HG03571 (cell line): ENCODE data around the gene FABP1.

ENCODE experiments used
- ATAC-seq: cut with Tn5 transposase; IDR thresholded peaks from one replicate; pipeline ENCODE4 v1.9.1; 2021; ENCODE audit not compliant: unreplicated experiment

FABP1 gene

GRCh38 chr2:88127888-88128653, at the start of gene FABP1:
FABP1 (minus strand) TSS chr2:88128062; CDS start chr2:88128017, 45 bp downstream.
- no peak for ATAC-seq

- ATAC-seq: no peak
Observed at GRCh38 chr2:88177556-88177955, 49.7 kb upstream of the FABP1 start.

GRCh38 chr2:88176352-88176984, 48.6 kb upstream of the FABP1 start:
- ATAC-seq: no peak

- no peak for ATAC-seq
Observed at GRCh38 chr2:88172882-88173281, 45.0 kb upstream of the FABP1 start.

- ATAC-seq: no peak
Observed at GRCh38 chr2:88171966-88172365, 44.1 kb upstream of the FABP1 start.

GRCh38 chr2:88170472-88170892, 42.6 kb upstream of the FABP1 start:
- no peak for ATAC-seq

GRCh38 chr2:88168386-88168785, 40.5 kb upstream of the FABP1 start:
- no peak for ATAC-seq

- no peak for ATAC-seq
Observed at GRCh38 chr2:88167740-88168139, 39.9 kb upstream of the FABP1 start.

- ATAC-seq: no peak
Observed at GRCh38 chr2:88165332-88166003, 37.6 kb upstream of the FABP1 start.

- ATAC-seq: no peak
Observed at GRCh38 chr2:88161446-88162244, 33.8 kb upstream of the FABP1 start.

GRCh38 chr2:88160517-88160916, 32.7 kb upstream of the FABP1 start:
- no peak for ATAC-seq

- ATAC-seq: no peak
Observed at GRCh38 chr2:88159955-88160415, 32.1 kb upstream of the FABP1 start.

- no peak for ATAC-seq
Observed at GRCh38 chr2:88159481-88159880, 31.6 kb upstream of the FABP1 start.

- ATAC-seq: no peak
Observed at GRCh38 chr2:88148929-88149438, 21.1 kb upstream of the FABP1 start.

GRCh38 chr2:88147145-88147544, 19.3 kb upstream of the FABP1 start:
- ATAC-seq: no peak

GRCh38 chr2:88146590-88146989, 18.7 kb upstream of the FABP1 start:
- no peak for ATAC-seq

- ATAC-seq: no peak
Observed at GRCh38 chr2:88144914-88145497, 17.1 kb upstream of the FABP1 start.

GRCh38 chr2:88144271-88144670, 16.4 kb upstream of the FABP1 start:
- no peak for ATAC-seq

- ATAC-seq: no peak
Observed at GRCh38 chr2:88141952-88142351, 14.1 kb upstream of the FABP1 start.

GRCh38 chr2:88139804-88140203, 11.9 kb upstream of the FABP1 start:
- no peak for ATAC-seq
